CD4-positive, alpha-beta T cell treated with Interleukin-15 for 1 hour (primary cell): Measurements from ENCODE around the gene RING1.

Source experiments
- DNase-seq: peaks from one replicate; pipeline ENCODE4 v3.0.0-alpha.2; 2020

RING1 gene

GRCh38 chr6:33208091-33208967, at the start of gene RING1:
RING1 (plus strand) TSS chr6:33208500; CDS start chr6:33208823, 323 bp downstream.
- DNase-seq = peak; percentile 88

- DNase-seq = no peak
Observed at GRCh38 chr6:33160096-33160495, 48.2 kb upstream of the RING1 start.

GRCh38 chr6:33160728-33161344, 47.5 kb upstream of the RING1 start:
- DNase-seq = no peak

GRCh38 chr6:33161354-33162331, 46.7 kb upstream of the RING1 start:
- peak; percentile 81 for DNase-seq

- DNase-seq = no peak
Observed at GRCh38 chr6:33163540-33163939, 44.8 kb upstream of the RING1 start.

- no peak for DNase-seq
Observed at GRCh38 chr6:33164176-33164575, 44.1 kb upstream of the RING1 start.

- DNase-seq = no peak
Observed at GRCh38 chr6:33164665-33165373, 43.5 kb upstream of the RING1 start.

GRCh38 chr6:33165581-33166258, 42.6 kb upstream of the RING1 start:
- DNase-seq = no peak

- no peak for DNase-seq
Observed at GRCh38 chr6:33166363-33166762, 41.9 kb upstream of the RING1 start.

GRCh38 chr6:33166811-33167210, 41.5 kb upstream of the RING1 start:
- no peak for DNase-seq

GRCh38 chr6:33167374-33168283, 40.7 kb upstream of the RING1 start:
- no peak for DNase-seq

- DNase-seq = no peak
Observed at GRCh38 chr6:33168284-33168601, 40.1 kb upstream of the RING1 start.

GRCh38 chr6:33168639-33169038, 39.7 kb upstream of the RING1 start:
- DNase-seq = no peak

- DNase-seq = no peak
Observed at GRCh38 chr6:33169291-33170175, 38.8 kb upstream of the RING1 start.

GRCh38 chr6:33170176-33171015, 37.9 kb upstream of the RING1 start:
- no peak for DNase-seq

GRCh38 chr6:33171016-33171879, 37.1 kb upstream of the RING1 start:
- DNase-seq = no peak

- DNase-seq = no peak
Observed at GRCh38 chr6:33171880-33172687, 36.2 kb upstream of the RING1 start.
